Neural crest cell (in vitro differentiated cells): ENCODE measurements around the gene BSCL2. TPM values are rescaled to one million over a fixed set of nuclear protein-coding genes. Genes with fewer than 3 reads are reported as not detected.

Experiments
- DNase-seq: peaks from one replicate; pipeline ENCODE4 v3.0.0; 2021; ENCODE audit warnings: low read depth, mixed read lengths, low spot score
- H3K27ac Mint-ChIP-seq: one replicate; pipeline ENCODE4 v1.8.0; 2021; ENCODE audit warnings: mild to moderate bottlenecking, mixed read lengths; ENCODE audit not compliant: unreplicated experiment
- H3K27me3 Mint-ChIP-seq: 2 replicates; pipeline ENCODE4 v1.8.0; 2021; ENCODE audit warnings: low read depth, mild to moderate bottlenecking, mixed read lengths
- H3K36me3 Mint-ChIP-seq: 2 replicates; pipeline ENCODE4 v1.8.0; 2021; ENCODE audit warnings: low read depth, mild to moderate bottlenecking, mixed read lengths
- H3K4me1 Mint-ChIP-seq: 2 replicates; pipeline ENCODE4 v1.8.0; 2021; ENCODE audit warnings: mixed read lengths
- H3K4me3 Mint-ChIP-seq: one replicate; pipeline ENCODE4 v1.8.0; 2021; ENCODE audit warnings: mild to moderate bottlenecking, mixed read lengths
- H3K9me3 Mint-ChIP-seq: 2 replicates; pipeline ENCODE4 v1.8.0; 2021; ENCODE audit warnings: mixed read lengths
- total RNA-seq: library from RNA; stranded (reverse); gene quantifications from 2 replicates; pipeline ENCODE4 v1.2.1, GENCODE V29; 2021
- TF ChIP-seq, protein P1 (sequence below): fragments of 200-600 bp; sonication (generic); conservative IDR thresholded peaks from 2 replicates; pipeline ENCODE4 v1.5.0; 2021; ENCODE audit warnings: antibody characterized with exemption, mild to moderate bottlenecking

Gene BSCL2
- total RNA-seq, 1 donor from 2014 or later = 111 TPM

- Mint-ChIP-seq H3K36me3 (peaks cover 2% of the 10 kb centered on the region), H3K4me3 (no peak overlapping the region), H3K27ac (no peak overlapping the region), H3K4me1 (peaks cover 23% of the 10 kb centered on the region), H3K27me3 (peaks cover 3% of the 10 kb centered on the region), H3K9me3 (no peaks in the 10 kb centered on the region)
- TF ChIP-seq, protein P1, sequence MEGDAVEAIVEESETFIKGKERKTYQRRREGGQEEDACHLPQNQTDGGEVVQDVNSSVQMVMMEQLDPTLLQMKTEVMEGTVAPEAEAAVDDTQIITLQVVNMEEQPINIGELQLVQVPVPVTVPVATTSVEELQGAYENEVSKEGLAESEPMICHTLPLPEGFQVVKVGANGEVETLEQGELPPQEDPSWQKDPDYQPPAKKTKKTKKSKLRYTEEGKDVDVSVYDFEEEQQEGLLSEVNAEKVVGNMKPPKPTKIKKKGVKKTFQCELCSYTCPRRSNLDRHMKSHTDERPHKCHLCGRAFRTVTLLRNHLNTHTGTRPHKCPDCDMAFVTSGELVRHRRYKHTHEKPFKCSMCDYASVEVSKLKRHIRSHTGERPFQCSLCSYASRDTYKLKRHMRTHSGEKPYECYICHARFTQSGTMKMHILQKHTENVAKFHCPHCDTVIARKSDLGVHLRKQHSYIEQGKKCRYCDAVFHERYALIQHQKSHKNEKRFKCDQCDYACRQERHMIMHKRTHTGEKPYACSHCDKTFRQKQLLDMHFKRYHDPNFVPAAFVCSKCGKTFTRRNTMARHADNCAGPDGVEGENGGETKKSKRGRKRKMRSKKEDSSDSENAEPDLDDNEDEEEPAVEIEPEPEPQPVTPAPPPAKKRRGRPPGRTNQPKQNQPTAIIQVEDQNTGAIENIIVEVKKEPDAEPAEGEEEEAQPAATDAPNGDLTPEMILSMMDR = no peak
- no peak for DNase-seq
These were observed 59.6 kb downstream of the BSCL2 start for GRCh38 chr11:62647609-62648005.

DNA sequence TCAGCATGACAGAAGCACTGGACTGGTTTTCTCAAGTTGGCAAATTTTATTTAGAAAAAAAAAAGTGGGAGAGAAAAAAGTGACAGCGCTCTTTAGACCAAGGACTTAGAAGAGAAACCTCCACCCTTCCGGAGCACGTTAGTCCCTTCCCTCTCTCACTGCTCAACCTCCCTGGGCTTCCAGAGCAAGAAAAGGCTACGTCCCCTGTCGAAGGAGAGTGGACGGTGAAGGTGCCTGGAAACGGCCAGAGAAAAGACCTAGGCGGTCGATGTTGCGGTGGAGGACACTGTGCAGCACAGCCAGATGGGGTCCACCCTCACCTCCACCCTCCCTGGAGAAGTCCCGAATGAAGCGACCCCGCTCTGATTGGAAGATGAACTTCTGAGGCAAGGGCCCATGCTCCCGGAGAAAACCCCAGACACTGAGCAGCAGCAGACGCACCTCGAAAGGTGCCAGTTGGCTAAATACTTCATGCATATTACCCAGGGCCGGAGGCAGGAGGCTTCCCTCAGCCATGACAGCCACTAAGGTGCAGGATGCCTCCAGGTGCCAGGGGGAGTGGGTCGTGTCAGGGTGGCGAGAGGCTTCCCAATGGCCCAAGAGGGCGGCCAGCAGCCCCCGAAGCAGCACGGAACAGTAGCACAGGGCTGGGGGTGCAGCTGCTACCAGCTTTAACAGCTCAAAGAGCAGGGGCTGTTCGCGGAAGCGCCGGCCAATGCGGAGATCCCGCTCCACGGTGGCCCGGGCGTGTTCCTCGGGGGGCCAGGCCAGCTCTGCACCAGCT lies 60.2 kb downstream of the BSCL2 start:
- no peaks in the 10 kb centered on the region for H3K9me3 Mint-ChIP-seq
- peaks cover 2% of the 10 kb centered on the region for H3K36me3 Mint-ChIP-seq
- H3K4me3 Mint-ChIP-seq = peak overlapping the region; percentile 99
- TF ChIP-seq, protein P1 = no peak
- H3K27ac Mint-ChIP-seq = peak overlapping the region; percentile 99
- H3K27me3 Mint-ChIP-seq = peaks cover 3% of the 10 kb centered on the region
- no peak for DNase-seq
- peaks cover 18% of the 10 kb centered on the region for H3K4me1 Mint-ChIP-seq

- DNase-seq = peak; percentile 98
- Mint-ChIP-seq H3K27ac (peak within 1 kb of the TSS; percentile 99), H3K9me3 (no peaks in the 10 kb centered on the region), H3K27me3 (peaks cover 3% of the 10 kb centered on the region), H3K4me1 (peaks cover 18% of the 10 kb centered on the region), H3K4me3 (peak within 1 kb of the TSS; percentile 99), H3K36me3 (peaks cover 2% of the 10 kb centered on the region)
- TF ChIP-seq, protein P1 = no peak
These were observed 61.0 kb downstream of the BSCL2 start, which contains the start of gene GANAB for GRCh38 chr11:62645946-62646824. Gene GANAB, minus strand, starts transcription at chr11:62646613. Its CDS starts 14 bp downstream, at chr11:62646599.

GRCh38 chr11:62645671-62645945 lies 61.6 kb downstream of the BSCL2 start:
- TF ChIP-seq, protein P1 = no peak
- peak overlapping the region; percentile 99 for H3K27ac Mint-ChIP-seq
- H3K9me3 Mint-ChIP-seq = no peaks in the 10 kb centered on the region
- H3K4me1 Mint-ChIP-seq = peaks cover 22% of the 10 kb centered on the region
- H3K4me3 Mint-ChIP-seq = peak overlapping the region; percentile 99
- DNase-seq = no peak
- H3K36me3 Mint-ChIP-seq = peaks cover 2% of the 10 kb centered on the region
- peaks cover 3% of the 10 kb centered on the region for H3K27me3 Mint-ChIP-seq

GRCh38 chr11:62644220-62644619 lies 63.0 kb downstream of the BSCL2 start:
- TF ChIP-seq, protein P1 = no peak
- Mint-ChIP-seq H3K9me3 (no peaks in the 10 kb centered on the region), H3K4me3 (peak overlapping the region; percentile 49), H3K36me3 (peaks cover 8% of the 10 kb centered on the region), H3K27me3 (peaks cover 3% of the 10 kb centered on the region), H3K4me1 (peaks cover 28% of the 10 kb centered on the region), H3K27ac (no peak overlapping the region)
- DNase-seq = no peak

Other genes starting within 250 kb of the BSCL2 start
- gene AHNAK, start 160.6 kb downstream of the BSCL2 start, total RNA-seq = 0.65 and 1.2 TPM in 2 replicates
- gene EEF1G, start 133.5 kb downstream of the BSCL2 start, total RNA-seq = 2,024 and 2,072 TPM in 2 replicates
- 18.0 and 20.7 TPM in 2 replicates for gene TUT1, start 115.9 kb downstream of the BSCL2 start, total RNA-seq
- gene MTA2, start 105.6 kb downstream of the BSCL2 start, total RNA-seq = 195 and 203 TPM in 2 replicates
- 37.4 and 40.0 TPM in 2 replicates for gene EML3, start 94.6 kb downstream of the BSCL2 start, total RNA-seq
- gene ROM1, start 94.2 kb downstream of the BSCL2 start, total RNA-seq = 0.23 and 0.75 TPM in 2 replicates
- 57.4 and 58.3 TPM in 2 replicates for gene B3GAT3, start 85.4 kb downstream of the BSCL2 start, total RNA-seq
- gene GANAB, start 60.8 kb downstream of the BSCL2 start, total RNA-seq = 346 and 366 TPM in 2 replicates
- 24.5 and 25.9 TPM in 2 replicates for gene INTS5, start 54.1 kb downstream of the BSCL2 start, total RNA-seq
- 97.4 and 115 TPM in 2 replicates for gene C11orf98, start 42.2 kb downstream of the BSCL2 start, total RNA-seq
- 57.0 and 60.0 TPM in 2 replicates for gene CSKMT, start 42.1 kb downstream of the BSCL2 start, total RNA-seq
- gene UQCC3, start 35.8 kb downstream of the BSCL2 start, total RNA-seq = 15.0 and 15.6 TPM in 2 replicates
- 7.0 and 7.8 TPM in 2 replicates for gene LBHD1, start 35.2 kb downstream of the BSCL2 start, total RNA-seq
- gene UBXN1, start 28.4 kb downstream of the BSCL2 start, total RNA-seq = 103 and 113 TPM in 2 replicates
- gene LRRN4CL, start 17.9 kb downstream of the BSCL2 start, total RNA-seq = 1.6 and 1.8 TPM in 2 replicates
- gene GNG3, start 252 bp upstream of the BSCL2 start, total RNA-seq = 11.3 and 12.9 TPM in 2 replicates
- gene HNRNPUL2, start 20.0 kb upstream of the BSCL2 start, total RNA-seq = 79.6 and 80.7 TPM in 2 replicates
- 44.7 and 49.2 TPM in 2 replicates for gene TTC9C, start 21.1 kb upstream of the BSCL2 start, total RNA-seq
- gene ZBTB3, start 46.7 kb upstream of the BSCL2 start, total RNA-seq = 11.5 and 16.1 TPM in 2 replicates
- gene POLR2G, start 54.2 kb upstream of the BSCL2 start, total RNA-seq = 161 and 175 TPM in 2 replicates
- gene TAF6L, start 64.0 kb upstream of the BSCL2 start, total RNA-seq = 50.5 and 52.0 TPM in 2 replicates
- gene TMEM179B, start 80.0 kb upstream of the BSCL2 start, total RNA-seq = 20.0 and 21.4 TPM in 2 replicates
- 20.4 and 23.4 TPM in 2 replicates for gene TMEM223, start 84.6 kb upstream of the BSCL2 start, total RNA-seq
- 86.6 and 88.1 TPM in 2 replicates for gene NXF1, start 98.0 kb upstream of the BSCL2 start, total RNA-seq
- 24.1 and 27.2 TPM in 2 replicates for gene STX5, start 124.6 kb upstream of the BSCL2 start, total RNA-seq
- gene TEX54, start 125.4 kb upstream of the BSCL2 start, total RNA-seq = not detected in 2 replicates
- gene WDR74, start 132.2 kb upstream of the BSCL2 start, total RNA-seq = 62.1 and 69.2 TPM in 2 replicates
- 181 and 185 TPM in 2 replicates for gene SLC3A2, start 173.5 kb upstream of the BSCL2 start, total RNA-seq
- gene CHRM1, start 213.9 kb upstream of the BSCL2 start, total RNA-seq = not detected in 2 replicates